IPS DF 6.9 (cell line): ENCODE results near the gene RCAN1.
"Not testable (repeated sequence)": the region's sequence is repeated elsewhere in the genome, so short reads cannot be mapped to it uniquely, and the experiment has no call there.

ENCODE experiments used
- DNase-seq: peaks from one replicate; pipeline ENCODE4 v3.0.0-alpha.2; 2013; ENCODE audit warnings: low read depth, low spot score
- H3K27ac ChIP-seq: one replicate; pipeline ENCODE4 v1.5.1; 2013; ENCODE audit warnings: low read length, control low read depth
- H3K27me3 ChIP-seq: 2 replicates; pipeline ENCODE4 v1.6.1; 2013; ENCODE audit warnings: mild to moderate bottlenecking, low read length; ENCODE audit not compliant: control insufficient read depth, insufficient read depth
- H3K36me3 ChIP-seq: 2 replicates; pipeline ENCODE4 v1.6.1; 2013; ENCODE audit warnings: low read length; ENCODE audit not compliant: control insufficient read depth, insufficient read depth
- H3K4me1 ChIP-seq: 2 replicates; pipeline ENCODE4 v1.6.1; 2013; ENCODE audit warnings: low read length; ENCODE audit not compliant: control insufficient read depth, insufficient read depth
- H3K4me3 ChIP-seq: 2 replicates; pipeline ENCODE4 v1.5.1; 2013; ENCODE audit warnings: mild to moderate bottlenecking, low read length
- H3K9me3 ChIP-seq: 2 replicates; pipeline ENCODE4 v1.6.1; 2013; ENCODE audit warnings: low read length, inconsistent platforms; ENCODE audit not compliant: control insufficient read depth, insufficient read depth
- WGBS: extraction: QIAGEN DNeasy Blood & Tissue Kit; methylation state at CpG from one replicate; pipeline ENCODE4 v1.1.7; 2013; ENCODE audit warnings: mixed read lengths, missing lambda C conversion rate; ENCODE audit not compliant: insufficient read length, insufficient coverage; 5-methylcytosine and 5-hydroxymethylcytosine counted together

RCAN1 gene

DNA sequence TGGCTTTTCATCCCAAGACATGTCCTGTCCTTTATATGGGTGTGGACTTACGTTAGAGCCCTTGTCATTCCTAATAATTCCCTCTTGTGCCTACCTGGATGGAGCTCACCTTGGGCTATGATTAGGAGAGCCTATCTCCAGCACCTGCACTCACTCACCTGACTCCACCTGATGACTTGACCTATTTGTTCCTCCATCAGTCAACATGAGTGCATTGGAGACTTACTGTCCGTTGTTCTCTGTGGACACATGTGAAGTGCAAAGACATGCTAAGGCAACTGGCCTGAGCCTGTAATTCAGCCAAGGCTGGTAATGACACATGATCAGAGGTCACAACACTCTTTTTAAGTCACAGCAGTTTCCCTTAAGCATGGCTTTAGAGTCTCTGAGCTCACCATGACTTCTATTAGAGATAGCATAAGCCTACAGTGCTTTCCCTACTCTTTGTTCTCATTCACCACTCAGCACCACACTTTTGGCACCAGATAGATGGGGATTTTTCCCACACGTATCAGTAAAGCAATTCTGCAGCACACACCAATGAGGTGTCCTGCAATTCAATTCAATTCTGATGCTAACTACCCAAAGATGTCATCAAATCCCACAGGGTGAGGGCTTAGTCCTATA is 112.3 kb downstream of the RCAN1 start:
- Histone ChIP-seq H3K9me3 (no peaks in the 10 kb centered on the region), H3K4me3 (no peak overlapping the region)
- WGBS, result no CpG with 5 or more reads among the region's 3 CpGs

DNA sequence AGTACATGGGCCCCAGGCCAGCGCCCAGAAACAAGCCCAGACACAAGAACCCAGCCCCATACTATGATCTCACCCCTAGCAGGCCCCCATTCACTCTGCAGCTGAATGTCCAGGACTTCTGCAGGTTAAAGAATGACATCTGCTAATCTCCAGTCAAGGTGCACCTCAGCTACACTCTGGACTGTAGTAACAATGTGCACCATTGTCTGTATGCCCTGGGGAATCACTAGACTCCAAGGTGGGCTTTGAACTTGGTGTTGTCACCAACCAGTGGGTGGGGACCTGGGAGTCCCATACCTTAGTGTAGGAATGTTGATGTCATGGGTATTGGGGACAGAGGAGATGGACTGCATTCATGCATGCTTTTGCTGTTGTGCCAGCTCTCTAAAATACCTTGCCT is 113.2 kb downstream of the RCAN1 start:
- H3K27me3 ChIP-seq, result no peaks in the 10 kb centered on the region
- H3K9me3 ChIP-seq, result no peaks in the 10 kb centered on the region
- H3K4me1 ChIP-seq, result no peaks in the 10 kb centered on the region
- no peaks in the 10 kb centered on the region for H3K36me3 ChIP-seq
- H3K27ac ChIP-seq, result no peak overlapping the region
- no peak overlapping the region for H3K4me3 ChIP-seq
- WGBS, result no CpG with 5 or more reads among the region's 1 CpG
- DNase-seq, result no peak

More for the DNA sequence above, 112.3 kb downstream of the RCAN1 start:
- H3K27me3 ChIP-seq, result no peaks in the 10 kb centered on the region
- no peak overlapping the region for H3K27ac ChIP-seq
- no peaks in the 10 kb centered on the region for H3K4me1 ChIP-seq
- no peak for DNase-seq
- H3K36me3 ChIP-seq, result no peaks in the 10 kb centered on the region

DNA sequence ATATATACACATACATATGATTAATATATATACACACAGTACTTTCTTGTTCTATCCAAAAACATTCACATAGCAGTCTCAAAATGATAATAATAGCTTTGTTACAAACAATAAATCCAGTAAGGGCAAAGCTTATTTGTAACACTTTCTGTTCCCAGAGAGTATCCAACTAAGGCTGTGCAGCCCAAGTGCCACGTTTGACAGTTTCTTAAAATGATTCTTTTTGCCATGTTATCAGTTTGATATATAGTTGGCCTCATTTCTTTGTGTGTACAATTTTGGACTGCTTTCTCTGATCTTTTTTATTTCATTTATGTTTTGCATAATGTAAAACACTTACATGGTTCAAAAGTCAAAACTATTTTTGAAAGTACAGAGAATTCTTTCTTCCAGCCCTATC is 114.7 kb downstream of the RCAN1 start:
- Histone ChIP-seq H3K27ac (no peak overlapping the region), H3K27me3 (no peaks in the 10 kb centered on the region), H3K4me1 (no peaks in the 10 kb centered on the region), H3K4me3 (no peak overlapping the region), H3K9me3 (no peaks in the 10 kb centered on the region), H3K36me3 (no peaks in the 10 kb centered on the region)
- no peak for DNase-seq
- no CpG with 5 or more reads among the region's 1 CpG for WGBS

DNA sequence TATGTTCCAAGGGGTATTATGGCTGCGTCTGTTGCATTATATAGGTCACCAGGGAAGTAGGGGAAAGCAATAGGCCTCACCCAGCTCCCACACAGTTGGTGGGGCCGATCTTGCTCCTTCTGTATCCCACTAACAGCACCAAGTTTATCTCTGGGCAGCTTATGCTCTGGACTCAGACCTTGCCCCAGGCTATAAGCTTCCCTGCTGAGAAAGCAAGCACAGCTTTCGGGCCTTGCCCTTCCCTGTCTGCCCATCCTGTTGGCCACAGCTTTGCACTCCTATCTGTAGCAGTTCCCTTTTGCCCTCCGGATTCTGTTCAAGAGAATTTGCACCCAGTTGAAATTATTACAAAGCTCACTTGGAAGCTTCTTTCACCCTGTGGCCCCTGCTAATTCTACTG is 115.8 kb downstream of the RCAN1 start:
- no CpG with 5 or more reads among the region's 4 CpGs for WGBS
- H3K36me3 ChIP-seq, result no peaks in the 10 kb centered on the region
- no peak overlapping the region for H3K27ac ChIP-seq
- H3K4me1 ChIP-seq, result no peaks in the 10 kb centered on the region
- no peak for DNase-seq
- no peaks in the 10 kb centered on the region for H3K9me3 ChIP-seq
- H3K4me3 ChIP-seq, result no peak overlapping the region
- H3K27me3 ChIP-seq, result no peaks in the 10 kb centered on the region

- H3K27ac ChIP-seq, result no peak overlapping the region
- no CpG with 5 or more reads among the region's 3 CpGs for WGBS
- no peak for DNase-seq
Measured at GRCh38 chr21:34498623-34499022, 116.3 kb downstream of the RCAN1 start.

DNA sequence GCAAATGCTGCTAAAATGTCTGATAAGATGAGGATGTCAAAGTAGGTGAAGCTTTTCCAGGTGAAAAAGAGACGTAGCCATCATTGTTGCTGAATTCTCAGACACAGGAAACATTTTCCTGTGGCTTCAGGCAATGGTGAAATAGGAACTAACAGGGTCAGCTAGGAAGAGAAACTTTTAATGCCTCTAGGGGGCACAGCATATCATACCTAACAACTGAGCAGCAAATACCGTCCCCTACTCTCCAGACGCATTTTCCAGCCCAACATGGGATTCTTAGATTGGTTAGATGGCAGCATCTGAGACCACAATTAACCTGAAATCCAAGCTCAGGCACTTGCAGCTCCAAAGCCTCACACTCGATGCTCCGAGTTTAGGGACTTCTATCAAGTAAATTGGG is 131.1 kb downstream of the RCAN1 start:
- not testable (repeated sequence) for H3K4me1 ChIP-seq, H3K27ac ChIP-seq, H3K27me3 ChIP-seq, H3K4me3 ChIP-seq, H3K9me3 ChIP-seq, DNase-seq, H3K36me3 ChIP-seq
- no CpG with 5 or more reads among the region's 5 CpGs for WGBS

More at GRCh38 chr21:34498623-34499022, 116.3 kb downstream of the RCAN1 start:
- no peaks in the 10 kb centered on the region for H3K9me3 ChIP-seq
- H3K4me1 ChIP-seq, result no peaks in the 10 kb centered on the region
- no peaks in the 10 kb centered on the region for H3K36me3 ChIP-seq
- H3K27me3 ChIP-seq, result no peaks in the 10 kb centered on the region
- no peak overlapping the region for H3K4me3 ChIP-seq

DNA sequence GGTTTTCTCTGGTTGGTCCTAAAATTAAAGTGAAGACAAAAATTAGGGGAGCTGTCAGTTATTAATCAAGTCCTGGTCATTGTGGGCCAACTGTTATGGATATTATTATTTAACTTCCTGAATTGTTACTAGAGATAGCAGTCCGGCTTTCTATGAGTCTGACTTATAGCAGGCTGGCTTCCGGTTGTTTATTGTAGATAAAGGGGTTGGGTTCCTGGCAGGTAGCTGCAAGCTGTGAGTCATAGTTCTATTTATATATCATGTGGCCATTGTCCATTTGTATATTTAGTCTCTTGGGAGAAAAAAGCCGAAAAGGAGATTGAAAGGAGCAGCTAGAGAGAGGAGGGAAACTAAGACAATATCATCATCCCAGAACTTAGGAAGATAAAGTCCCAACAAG is 131.5 kb downstream of the RCAN1 start:
- not testable (repeated sequence) for H3K9me3 ChIP-seq, H3K27ac ChIP-seq, H3K4me1 ChIP-seq, H3K27me3 ChIP-seq, DNase-seq, H3K36me3 ChIP-seq, H3K4me3 ChIP-seq
- no CpG with 5 or more reads among the region's 3 CpGs for WGBS

DNA sequence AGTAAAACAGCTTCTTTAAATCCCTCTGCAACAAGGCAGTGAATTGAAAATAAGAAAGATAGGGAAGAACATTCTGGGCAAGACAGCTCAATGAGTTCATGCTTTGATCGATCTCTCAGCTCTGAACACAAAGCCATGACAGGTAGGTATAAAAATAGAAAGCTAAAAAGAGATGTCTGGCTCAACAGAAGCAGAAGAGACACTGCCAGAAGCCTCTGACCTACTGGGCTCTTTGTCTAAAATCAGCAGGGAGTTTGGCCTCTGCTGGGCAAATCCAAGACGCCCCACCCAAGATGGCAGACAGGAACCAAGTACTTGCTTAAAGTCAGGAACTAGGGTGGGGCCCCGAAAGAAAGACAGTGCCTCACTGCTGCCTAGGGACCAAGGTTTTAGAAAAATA is 147.6 kb downstream of the RCAN1 start:
- H3K27ac ChIP-seq, H3K9me3 ChIP-seq, H3K4me3 ChIP-seq, H3K36me3 ChIP-seq, DNase-seq, H3K27me3 ChIP-seq, H3K4me1 ChIP-seq: not testable (repeated sequence)
- WGBS, result no CpG with 5 or more reads among the region's 3 CpGs
